ENCODE results near the gene EEF1B2.
A peak's percentile ranks its signal among the peaks of the same experiment; 100 is the strongest.
"Not testable (repeated sequence)": the region's sequence is repeated elsewhere in the genome, so short reads cannot be mapped to it uniquely, and the experiment has no call there.

EEF1B2 gene

GRCh38 chr2:206159346-206160124 is at the start of gene EEF1B2, which contains the start of gene NDUFS1:
Gene EEF1B2 (plus strand): TSS chr2:206159895. CDS start chr2:206159980, 85 bp downstream.
Gene NDUFS1 (minus strand): TSS chr2:206159444. CDS start chr2:206153678, 5,766 bp downstream.
- no peak for TF ChIP-seq CTCF (IDR thresholded peaks at IDR 0.05; ENCODE audit: low read depth, low read length)
- peak; percentile 83 for TF ChIP-seq MAX (IDR thresholded peaks at IDR 0.05; ENCODE audit: low read depth, low read length)
- TF ChIP-seq MYC (IDR thresholded peaks at IDR 0.05; ENCODE audit: low read depth, low read length) = peak; percentile 90
- TF ChIP-seq POLR2A (IDR thresholded peaks at IDR 0.05; ENCODE audit: extremely low read depth, insufficient read length) = peak; percentile 48
- DNase-seq (ENCODE audit: low read depth) = peak; percentile 99
- peak within 1 kb of the TSS; percentile 99 for H3K4me3 ChIP-seq (ENCODE audit: low read depth, low read length)

- no peak overlapping the region for H3K4me3 ChIP-seq (ENCODE audit: low read depth, low read length)
- TF ChIP-seq MAX (IDR thresholded peaks at IDR 0.05; ENCODE audit: low read depth, low read length) (no peak), CTCF (IDR thresholded peaks at IDR 0.05; ENCODE audit: low read depth, low read length) (no peak), MYC (IDR thresholded peaks at IDR 0.05; ENCODE audit: low read depth, low read length) (no peak), POLR2A (IDR thresholded peaks at IDR 0.05; ENCODE audit: extremely low read depth, insufficient read length) (no peak)
- no peak for DNase-seq (ENCODE audit: low read depth)
Measured at GRCh38 chr2:206112108-206112507, 47.6 kb upstream of the EEF1B2 start.

- DNase-seq (ENCODE audit: low read depth) = peak; percentile 52
- no peak overlapping the region for H3K4me3 ChIP-seq (ENCODE audit: low read depth, low read length)
- TF ChIP-seq MYC (IDR thresholded peaks at IDR 0.05; ENCODE audit: low read depth, low read length) = no peak
- no peak for TF ChIP-seq CTCF (IDR thresholded peaks at IDR 0.05; ENCODE audit: low read depth, low read length)
- no peak for TF ChIP-seq POLR2A (IDR thresholded peaks at IDR 0.05; ENCODE audit: extremely low read depth, insufficient read length)
Measured at GRCh38 chr2:206112846-206113547, 46.7 kb upstream of the EEF1B2 start.

GRCh38 chr2:206115026-206115578 is 44.6 kb upstream of the EEF1B2 start:
- no peak overlapping the region for H3K4me3 ChIP-seq (ENCODE audit: low read depth, low read length)
- no peak for DNase-seq (ENCODE audit: low read depth)
- no peak for TF ChIP-seq CTCF (IDR thresholded peaks at IDR 0.05; ENCODE audit: low read depth, low read length)
- TF ChIP-seq MAX (IDR thresholded peaks at IDR 0.05; ENCODE audit: low read depth, low read length) = no peak
- TF ChIP-seq POLR2A (IDR thresholded peaks at IDR 0.05; ENCODE audit: extremely low read depth, insufficient read length) = no peak
- no peak for TF ChIP-seq MYC (IDR thresholded peaks at IDR 0.05; ENCODE audit: low read depth, low read length)

- H3K4me3 ChIP-seq (ENCODE audit: low read depth, low read length) = no peak overlapping the region
- TF ChIP-seq CTCF (IDR thresholded peaks at IDR 0.05; ENCODE audit: low read depth, low read length) = no peak
- TF ChIP-seq MAX (IDR thresholded peaks at IDR 0.05; ENCODE audit: low read depth, low read length) = no peak
- TF ChIP-seq POLR2A (IDR thresholded peaks at IDR 0.05; ENCODE audit: extremely low read depth, insufficient read length) = no peak
- no peak for TF ChIP-seq MYC (IDR thresholded peaks at IDR 0.05; ENCODE audit: low read depth, low read length)
- no peak for DNase-seq (ENCODE audit: low read depth)
Measured at GRCh38 chr2:206116278-206116677, 43.4 kb upstream of the EEF1B2 start.

GRCh38 chr2:206122569-206122968 is 37.1 kb upstream of the EEF1B2 start:
- DNase-seq (ENCODE audit: low read depth); H3K4me3 ChIP-seq (ENCODE audit: low read depth, low read length): not testable (repeated sequence)
